Stimulated activated effector memory CD8-positive, alpha-beta T cell treated with anti-CD3 and anti-CD28 coated beads, Interleukin-12 subunit alpha, Interleukin-12 subunit beta, amount 100 ng/mL, for 72 hours (primary cell): Measurements from ENCODE around the gene GOLPH3.
"Not testable (repeated sequence)": the region's sequence is repeated elsewhere in the genome, so short reads cannot be mapped to it uniquely, and the experiment has no call there.

Experiments used
- ATAC-seq: fragments of 150-1000 bp; cut with Tn5 transposase; 2 replicates; pipeline ENCODE4 v1.10.0; 2021
- DNase-seq, 2 donors: peaks; one replicate each; pipeline ENCODE4 v3.0.0; 2021 to 2022; ENCODE audit warnings: low spot score in 2 of 2
- H3K27ac Mint-ChIP-seq: one replicate; pipeline ENCODE4 v1.8.0; 2022; ENCODE audit warnings: mild to moderate bottlenecking, mixed read lengths
- H3K36me3 Mint-ChIP-seq: one replicate; pipeline ENCODE4 v1.8.0; 2022; ENCODE audit warnings: mild to moderate bottlenecking, mixed read lengths
- H3K4me1 Mint-ChIP-seq: one replicate; pipeline ENCODE4 v1.8.0; 2022; ENCODE audit warnings: mixed read lengths
- H3K4me3 Mint-ChIP-seq: one replicate; pipeline ENCODE4 v1.8.0; 2022; ENCODE audit warnings: mild to moderate bottlenecking, mixed read lengths
- H3K9me3 Mint-ChIP-seq: one replicate; pipeline ENCODE4 v1.8.0; 2022; ENCODE audit warnings: mixed read lengths

The GOLPH3 gene

DNA sequence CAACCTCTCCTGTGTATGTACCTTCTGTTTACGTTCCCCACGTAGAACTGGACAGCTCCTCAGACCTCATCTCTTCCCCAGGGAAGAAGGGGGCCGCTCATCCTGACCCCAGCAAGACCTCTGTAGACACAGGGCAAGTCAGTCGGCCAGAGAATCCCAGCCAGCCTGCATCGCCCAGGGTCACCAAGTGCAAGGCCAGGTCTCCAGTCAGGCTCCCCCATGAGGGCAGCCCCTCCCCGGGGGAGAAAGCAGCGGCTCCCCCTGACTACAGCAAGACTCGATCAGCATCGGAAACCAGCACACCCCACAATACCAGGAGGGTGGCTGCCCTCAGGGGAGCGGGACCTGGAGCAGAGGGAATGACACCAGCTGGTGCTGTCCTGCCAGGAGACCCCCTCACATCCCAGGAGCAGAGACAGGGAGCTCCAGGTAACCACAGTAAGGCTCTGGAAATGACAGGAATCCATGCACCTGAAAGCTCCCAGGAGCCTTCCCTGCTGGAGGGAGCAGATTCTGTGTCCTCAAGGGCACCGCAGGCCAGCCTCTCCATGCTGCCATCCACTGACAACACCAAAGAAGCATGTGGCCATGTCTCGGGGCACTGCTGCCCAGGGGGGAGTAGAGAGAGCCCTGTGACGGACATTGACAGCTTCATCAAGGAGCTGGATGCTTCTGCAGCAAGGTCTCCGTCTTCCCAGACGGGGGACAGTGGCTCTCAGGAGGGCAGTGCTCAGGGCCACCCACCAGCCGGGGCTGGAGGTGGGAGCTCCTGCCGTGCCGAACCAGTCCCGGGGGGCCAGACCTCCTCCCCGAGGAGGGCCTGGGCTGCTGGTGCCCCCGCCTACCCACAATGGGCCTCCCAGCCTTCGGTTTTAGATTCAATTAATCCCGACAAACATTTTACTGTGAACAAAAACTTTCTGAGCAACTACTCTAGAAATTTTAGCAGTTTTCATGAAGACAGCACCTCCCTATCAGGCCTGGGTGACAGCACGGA is 86.7 kb downstream of the GOLPH3 start:
- no peak overlapping the region for H3K4me3 Mint-ChIP-seq
- no peaks in the 10 kb centered on the region for H3K4me1 Mint-ChIP-seq
- DNase-seq (no peak), ATAC-seq (no peak)
- H3K9me3 Mint-ChIP-seq = no peaks in the 10 kb centered on the region
- peaks cover 6% of the 10 kb centered on the region for H3K36me3 Mint-ChIP-seq
- no peak overlapping the region for H3K27ac Mint-ChIP-seq

GRCh38 chr5:32083981-32084430 is 90.1 kb downstream of the GOLPH3 start:
- no peak overlapping the region for H3K4me3 Mint-ChIP-seq
- H3K36me3 Mint-ChIP-seq = no peaks in the 10 kb centered on the region
- DNase-seq (no peak), ATAC-seq (no peak)
- no peaks in the 10 kb centered on the region for H3K9me3 Mint-ChIP-seq
- H3K4me1 Mint-ChIP-seq = no peaks in the 10 kb centered on the region
- no peak overlapping the region for H3K27ac Mint-ChIP-seq

- no peak for ATAC-seq
- no peaks in the 10 kb centered on the region for H3K9me3 Mint-ChIP-seq
Observed at GRCh38 chr5:32082701-32083100, 91.4 kb downstream of the GOLPH3 start.

GRCh38 chr5:32080565-32080964 is 93.6 kb downstream of the GOLPH3 start:
- H3K4me3 Mint-ChIP-seq, H3K36me3 Mint-ChIP-seq, DNase-seq, H3K9me3 Mint-ChIP-seq, H3K27ac Mint-ChIP-seq, ATAC-seq, H3K4me1 Mint-ChIP-seq: not testable (repeated sequence)

More at GRCh38 chr5:32082701-32083100, 91.4 kb downstream of the GOLPH3 start:
- Mint-ChIP-seq H3K27ac (no peak overlapping the region), H3K4me1 (no peaks in the 10 kb centered on the region), H3K4me3 (no peak overlapping the region), H3K36me3 (no peaks in the 10 kb centered on the region)
- DNase-seq = no peak

DNA sequence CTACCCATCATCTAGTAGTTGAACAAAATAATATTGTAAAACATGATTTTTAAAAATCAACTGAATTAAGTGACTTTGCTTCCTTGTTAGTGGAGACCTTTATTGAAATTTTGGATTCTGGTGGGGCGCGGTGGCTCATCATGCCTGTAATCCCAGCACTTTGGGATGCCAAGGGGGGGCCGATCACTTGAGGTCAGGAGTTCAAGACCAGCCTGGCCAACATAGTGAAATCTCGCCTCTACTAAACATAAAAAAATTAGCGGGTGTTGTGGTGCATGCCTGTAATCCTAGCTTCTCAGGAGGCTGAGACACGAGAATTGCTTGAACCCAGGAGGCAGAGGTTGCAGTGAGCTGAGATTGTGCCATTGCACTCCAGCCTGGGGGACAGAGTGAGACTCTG is 95.3 kb downstream of the GOLPH3 start:
- H3K4me1 Mint-ChIP-seq, DNase-seq, H3K9me3 Mint-ChIP-seq, H3K4me3 Mint-ChIP-seq, H3K36me3 Mint-ChIP-seq, H3K27ac Mint-ChIP-seq, ATAC-seq: not testable (repeated sequence)

GRCh38 chr5:32076699-32077695 is 97.1 kb downstream of the GOLPH3 start:
- Mint-ChIP-seq H3K36me3 (no peaks in the 10 kb centered on the region), H3K27ac (no peak overlapping the region), H3K9me3 (no peaks in the 10 kb centered on the region), H3K4me1 (no peaks in the 10 kb centered on the region), H3K4me3 (no peak overlapping the region)
- ATAC-seq (no peak), DNase-seq (no peak)
